Breast epithelium (tissue), 3 donors: ENCODE data around the gene RPL4.

ENCODE experiments used
- POLR2A ChIP-seq: fragments of 450-650 bp; IDR thresholded peaks from one replicate; pipeline ENCODE4 v1.6.1; 2016; ENCODE audit warnings: antibody characterized with exemption, mild to moderate bottlenecking, moderate library complexity
- POLR2AphosphoS5 ChIP-seq, 3 donors: sonication (generic); formaldehyde crosslinking; IDR thresholded peaks; one replicate each; pipeline ENCODE4 v1.6.1; 2017; ENCODE audit warnings: antibody characterized with exemption in 3 of 3
- TF ChIP-seq, protein P1 (sequence below), 3 donors: fragments of 450-650 bp; IDR thresholded peaks; one replicate each; pipeline ENCODE4 v1.5.1; 2016 to 2017; ENCODE audit warnings: antibody characterized with exemption in 3 of 3, mild to moderate bottlenecking in 3 of 3, moderate library complexity in 3 of 3

GRCh38 chr15:66480267-66480666, 24.4 kb downstream of the RPL4 start:
- TF ChIP-seq, protein P1, sequence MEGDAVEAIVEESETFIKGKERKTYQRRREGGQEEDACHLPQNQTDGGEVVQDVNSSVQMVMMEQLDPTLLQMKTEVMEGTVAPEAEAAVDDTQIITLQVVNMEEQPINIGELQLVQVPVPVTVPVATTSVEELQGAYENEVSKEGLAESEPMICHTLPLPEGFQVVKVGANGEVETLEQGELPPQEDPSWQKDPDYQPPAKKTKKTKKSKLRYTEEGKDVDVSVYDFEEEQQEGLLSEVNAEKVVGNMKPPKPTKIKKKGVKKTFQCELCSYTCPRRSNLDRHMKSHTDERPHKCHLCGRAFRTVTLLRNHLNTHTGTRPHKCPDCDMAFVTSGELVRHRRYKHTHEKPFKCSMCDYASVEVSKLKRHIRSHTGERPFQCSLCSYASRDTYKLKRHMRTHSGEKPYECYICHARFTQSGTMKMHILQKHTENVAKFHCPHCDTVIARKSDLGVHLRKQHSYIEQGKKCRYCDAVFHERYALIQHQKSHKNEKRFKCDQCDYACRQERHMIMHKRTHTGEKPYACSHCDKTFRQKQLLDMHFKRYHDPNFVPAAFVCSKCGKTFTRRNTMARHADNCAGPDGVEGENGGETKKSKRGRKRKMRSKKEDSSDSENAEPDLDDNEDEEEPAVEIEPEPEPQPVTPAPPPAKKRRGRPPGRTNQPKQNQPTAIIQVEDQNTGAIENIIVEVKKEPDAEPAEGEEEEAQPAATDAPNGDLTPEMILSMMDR (IDR thresholded peaks at IDR 0.05), result no peak
- TF ChIP-seq POLR2A (no peak), POLR2AphosphoS5 (IDR thresholded peaks at IDR 0.05) (no peak)
